ENCODE results near the gene ARHGAP26.

- TF ChIP-seq, protein P1, sequence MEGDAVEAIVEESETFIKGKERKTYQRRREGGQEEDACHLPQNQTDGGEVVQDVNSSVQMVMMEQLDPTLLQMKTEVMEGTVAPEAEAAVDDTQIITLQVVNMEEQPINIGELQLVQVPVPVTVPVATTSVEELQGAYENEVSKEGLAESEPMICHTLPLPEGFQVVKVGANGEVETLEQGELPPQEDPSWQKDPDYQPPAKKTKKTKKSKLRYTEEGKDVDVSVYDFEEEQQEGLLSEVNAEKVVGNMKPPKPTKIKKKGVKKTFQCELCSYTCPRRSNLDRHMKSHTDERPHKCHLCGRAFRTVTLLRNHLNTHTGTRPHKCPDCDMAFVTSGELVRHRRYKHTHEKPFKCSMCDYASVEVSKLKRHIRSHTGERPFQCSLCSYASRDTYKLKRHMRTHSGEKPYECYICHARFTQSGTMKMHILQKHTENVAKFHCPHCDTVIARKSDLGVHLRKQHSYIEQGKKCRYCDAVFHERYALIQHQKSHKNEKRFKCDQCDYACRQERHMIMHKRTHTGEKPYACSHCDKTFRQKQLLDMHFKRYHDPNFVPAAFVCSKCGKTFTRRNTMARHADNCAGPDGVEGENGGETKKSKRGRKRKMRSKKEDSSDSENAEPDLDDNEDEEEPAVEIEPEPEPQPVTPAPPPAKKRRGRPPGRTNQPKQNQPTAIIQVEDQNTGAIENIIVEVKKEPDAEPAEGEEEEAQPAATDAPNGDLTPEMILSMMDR (IDR thresholded peaks at IDR 0.05 in 8 of 11, conservative IDR thresholded peaks at IDR 0.05 in 3 of 11), result no peak
- TF ChIP-seq POLR2AphosphoS5 (IDR thresholded peaks at IDR 0.05) (no peak), POLR2A (IDR thresholded peaks at IDR 0.05) (no peak)
Measured at GRCh38 chr5:143259254-143259605, 489.1 kb downstream of the ARHGAP26 start.
